Measurements from ENCODE around the gene ISM1.

ISM1 gene

GRCh38 chr20:13259921-13260320, 38.8 kb downstream of the ISM1 start:
- no peak for DNase-seq

GRCh38 chr20:13260650-13261279, 39.7 kb downstream of the ISM1 start:
- no peak for DNase-seq

GRCh38 chr20:13261460-13262301, 40.6 kb downstream of the ISM1 start:
- DNase-seq = peak; percentile 75

GRCh38 chr20:13262302-13262650, 41.2 kb downstream of the ISM1 start:
- DNase-seq = no peak

GRCh38 chr20:13262671-13263360, 41.7 kb downstream of the ISM1 start:
- DNase-seq = no peak

GRCh38 chr20:13263451-13263850, 42.4 kb downstream of the ISM1 start:
- no peak for DNase-seq

GRCh38 chr20:13264907-13265306, 43.8 kb downstream of the ISM1 start:
- DNase-seq = no peak

- DNase-seq = no peak
Observed at GRCh38 chr20:13265941-13266340, 44.9 kb downstream of the ISM1 start.

GRCh38 chr20:13267231-13267630, 46.2 kb downstream of the ISM1 start:
- DNase-seq = no peak

- DNase-seq = no peak
Observed at GRCh38 chr20:13268953-13269352, 47.9 kb downstream of the ISM1 start.

GRCh38 chr20:13270211-13270610, 49.1 kb downstream of the ISM1 start:
- DNase-seq = no peak

- DNase-seq = no peak
Observed at GRCh38 chr20:13271098-13271497, 50.0 kb downstream of the ISM1 start.

GRCh38 chr20:13271977-13272975, 51.2 kb downstream of the ISM1 start:
- no peak for DNase-seq

- no peak for DNase-seq
Observed at GRCh38 chr20:13274275-13274861, 53.3 kb downstream of the ISM1 start.

GRCh38 chr20:13276945-13277541, 56.0 kb downstream of the ISM1 start:
- DNase-seq = no peak

GRCh38 chr20:13277663-13278295, 56.7 kb downstream of the ISM1 start:
- DNase-seq = no peak

- no peak for DNase-seq
Observed at GRCh38 chr20:13278812-13279570, 57.9 kb downstream of the ISM1 start.

- no peak for DNase-seq
Observed at GRCh38 chr20:13280609-13281324, 59.7 kb downstream of the ISM1 start.

GRCh38 chr20:13283869-13284829, 63.1 kb downstream of the ISM1 start:
- DNase-seq = no peak

Data from activated T-cell treated with anti-CD3 and anti-CD28 coated beads, Interleukin-2, amount 50 U/mL, for 1 hour (primary cell).